ENCODE measurements around the gene PAFAH1B1. TPM values are rescaled to one million over a fixed set of nuclear protein-coding genes. Genes with fewer than 3 reads are reported as not detected.

PAFAH1B1 gene
- total RNA-seq, 1 experiment from 2014 or later = 210 TPM

DNA sequence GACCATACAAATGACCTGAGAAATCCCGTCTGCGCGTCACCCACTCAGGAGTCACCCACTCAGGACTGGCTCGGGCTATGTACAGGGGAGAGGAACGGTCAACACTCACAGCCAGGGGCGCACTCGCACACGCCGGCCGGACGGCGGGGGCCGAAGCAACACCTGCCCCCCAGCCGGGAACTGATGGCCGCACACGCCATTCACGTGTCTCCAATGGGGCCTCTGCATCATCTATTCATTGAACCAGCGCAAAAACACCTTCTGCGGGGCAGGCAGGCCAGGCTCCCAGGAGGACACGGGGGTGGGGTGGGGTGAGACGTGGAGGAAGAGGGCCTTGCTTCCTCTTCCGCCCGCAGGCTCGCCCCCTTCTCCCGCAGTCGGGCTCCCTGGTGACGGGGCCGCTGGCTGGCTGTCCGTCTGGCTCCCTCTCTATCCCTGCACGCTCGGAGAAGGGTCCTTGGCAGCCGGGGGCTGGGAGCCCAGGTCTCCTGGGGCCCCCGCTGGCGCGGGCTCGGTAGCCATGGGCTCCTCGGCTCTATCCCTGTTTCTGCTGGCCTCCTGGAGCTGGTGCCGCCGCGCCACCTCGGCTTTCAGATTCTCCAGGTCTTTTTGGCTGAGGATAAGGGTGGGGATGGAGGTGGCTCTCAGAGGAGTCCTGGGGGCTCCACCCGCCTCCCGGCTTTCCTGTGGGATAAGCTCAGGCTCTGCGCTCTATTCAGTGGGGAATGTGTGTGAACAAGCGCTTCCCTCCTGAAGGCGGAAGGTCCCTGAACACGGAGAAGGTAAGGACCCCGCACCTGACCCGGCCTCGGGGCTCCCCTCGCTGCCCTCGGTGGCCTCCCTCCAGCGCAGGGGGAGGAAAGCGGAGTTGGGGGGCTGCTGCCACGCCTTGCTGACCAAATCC lies 97.0 kb downstream of the PAFAH1B1 start:
- Histone ChIP-seq H3K9me3 (ENCODE audit: low read depth, low read length, poor library complexity, severe bottlenecking) (no peaks in the 10 kb centered on the region), H3K36me3 (ENCODE audit: insufficient read depth, low read length, poor library complexity, severe bottlenecking) (peaks cover 41% of the 10 kb centered on the region), H3K27ac (ENCODE audit: low read depth, low read length, poor library complexity, severe bottlenecking) (no peak overlapping the region), H3K27me3 (replicated peaks; ENCODE audit: insufficient read depth, low read depth, low read length, poor library complexity) (no peaks in the 10 kb centered on the region), H3K4me1 (ENCODE audit: insufficient read depth, low read length, poor library complexity, severe bottlenecking) (no peaks in the 10 kb centered on the region), H3K4me3 (ENCODE audit: low read depth, low read length, poor library complexity, severe bottlenecking) (no peak overlapping the region)
- no peak for DNase-seq (ENCODE audit: low spot score)
- TF ChIP-seq, protein P1, sequence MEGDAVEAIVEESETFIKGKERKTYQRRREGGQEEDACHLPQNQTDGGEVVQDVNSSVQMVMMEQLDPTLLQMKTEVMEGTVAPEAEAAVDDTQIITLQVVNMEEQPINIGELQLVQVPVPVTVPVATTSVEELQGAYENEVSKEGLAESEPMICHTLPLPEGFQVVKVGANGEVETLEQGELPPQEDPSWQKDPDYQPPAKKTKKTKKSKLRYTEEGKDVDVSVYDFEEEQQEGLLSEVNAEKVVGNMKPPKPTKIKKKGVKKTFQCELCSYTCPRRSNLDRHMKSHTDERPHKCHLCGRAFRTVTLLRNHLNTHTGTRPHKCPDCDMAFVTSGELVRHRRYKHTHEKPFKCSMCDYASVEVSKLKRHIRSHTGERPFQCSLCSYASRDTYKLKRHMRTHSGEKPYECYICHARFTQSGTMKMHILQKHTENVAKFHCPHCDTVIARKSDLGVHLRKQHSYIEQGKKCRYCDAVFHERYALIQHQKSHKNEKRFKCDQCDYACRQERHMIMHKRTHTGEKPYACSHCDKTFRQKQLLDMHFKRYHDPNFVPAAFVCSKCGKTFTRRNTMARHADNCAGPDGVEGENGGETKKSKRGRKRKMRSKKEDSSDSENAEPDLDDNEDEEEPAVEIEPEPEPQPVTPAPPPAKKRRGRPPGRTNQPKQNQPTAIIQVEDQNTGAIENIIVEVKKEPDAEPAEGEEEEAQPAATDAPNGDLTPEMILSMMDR (conservative IDR thresholded peaks at IDR 0.05; ENCODE audit: low read depth, low read length) = no peak
- no peak for TF ChIP-seq EZH2 (IDR thresholded peaks at IDR 0.05; ENCODE audit: borderline replicate concordance, low read depth, low read length, poor library complexity, severe bottlenecking)
- intact Hi-C loops (cut with micrococcal nuclease; ENCODE audit: unreplicated experiment) = no loop called here
- CTCF ChIA-PET = no interaction called here
- POLR2A ChIA-PET (ENCODE audit: low non-redundant PET) = no interaction called here
- BruUV-seq (replicated peaks) = no TSS peak

DNA sequence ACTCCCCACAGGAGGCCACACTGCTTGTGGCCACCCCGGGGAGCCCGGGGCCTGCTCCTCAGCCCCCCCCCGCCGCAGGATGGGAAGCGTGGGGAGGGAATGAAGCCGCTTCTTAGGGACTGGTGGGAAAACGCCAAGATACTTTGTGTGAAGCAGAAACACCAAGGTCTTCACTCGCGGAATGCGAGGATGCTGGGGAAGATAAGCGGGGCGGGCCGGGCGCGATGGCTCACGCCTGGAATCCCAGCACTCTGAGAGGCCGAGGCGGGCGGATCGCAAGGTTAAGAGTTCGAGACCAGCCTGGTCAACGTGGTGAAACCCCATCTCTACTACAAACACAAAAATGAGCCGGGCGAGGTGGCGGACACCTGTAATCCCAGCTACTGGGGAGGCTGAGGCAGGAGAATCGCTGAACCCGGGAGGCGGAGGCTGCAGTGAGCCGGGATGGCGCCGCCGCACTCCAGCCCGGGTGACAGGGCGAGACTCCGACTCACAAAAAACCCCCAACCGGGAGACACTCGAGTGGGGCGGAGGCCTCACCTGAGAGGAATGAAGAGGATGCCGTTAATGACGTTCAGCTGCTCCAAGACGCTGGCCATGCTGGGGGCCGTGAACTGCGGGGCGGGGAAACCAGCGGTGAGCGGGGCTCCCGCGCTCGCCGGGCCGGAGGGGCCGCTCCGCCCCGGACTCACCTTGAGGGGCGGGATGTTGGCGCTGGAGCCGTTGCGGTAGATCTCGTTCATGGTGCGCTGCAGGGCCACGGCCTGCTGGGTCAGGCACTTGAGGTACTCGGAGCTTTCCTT lies 97.8 kb downstream of the PAFAH1B1 start:
- intact Hi-C loops (cut with micrococcal nuclease; ENCODE audit: unreplicated experiment) = no loop called here
- DNase-seq (ENCODE audit: low spot score) = no peak
- CTCF ChIA-PET = no interaction called here
- Histone ChIP-seq H3K9me3 (ENCODE audit: low read depth, low read length, poor library complexity, severe bottlenecking) (no peaks in the 10 kb centered on the region), H3K27me3 (replicated peaks; ENCODE audit: insufficient read depth, low read depth, low read length, poor library complexity) (no peaks in the 10 kb centered on the region), H3K4me3 (ENCODE audit: low read depth, low read length, poor library complexity, severe bottlenecking) (no peak overlapping the region), H3K36me3 (ENCODE audit: insufficient read depth, low read length, poor library complexity, severe bottlenecking) (peaks cover 48% of the 10 kb centered on the region), H3K27ac (ENCODE audit: low read depth, low read length, poor library complexity, severe bottlenecking) (no peak overlapping the region), H3K4me1 (ENCODE audit: insufficient read depth, low read length, poor library complexity, severe bottlenecking) (no peaks in the 10 kb centered on the region)
- POLR2A ChIA-PET (ENCODE audit: low non-redundant PET) = no interaction called here
- TF ChIP-seq EZH2 (IDR thresholded peaks at IDR 0.05; ENCODE audit: borderline replicate concordance, low read depth, low read length, poor library complexity, severe bottlenecking) = no peak
- TF ChIP-seq, protein P1 (conservative IDR thresholded peaks at IDR 0.05; ENCODE audit: low read depth, low read length) = no peak
- no TSS peak for BruUV-seq (replicated peaks)

DNA sequence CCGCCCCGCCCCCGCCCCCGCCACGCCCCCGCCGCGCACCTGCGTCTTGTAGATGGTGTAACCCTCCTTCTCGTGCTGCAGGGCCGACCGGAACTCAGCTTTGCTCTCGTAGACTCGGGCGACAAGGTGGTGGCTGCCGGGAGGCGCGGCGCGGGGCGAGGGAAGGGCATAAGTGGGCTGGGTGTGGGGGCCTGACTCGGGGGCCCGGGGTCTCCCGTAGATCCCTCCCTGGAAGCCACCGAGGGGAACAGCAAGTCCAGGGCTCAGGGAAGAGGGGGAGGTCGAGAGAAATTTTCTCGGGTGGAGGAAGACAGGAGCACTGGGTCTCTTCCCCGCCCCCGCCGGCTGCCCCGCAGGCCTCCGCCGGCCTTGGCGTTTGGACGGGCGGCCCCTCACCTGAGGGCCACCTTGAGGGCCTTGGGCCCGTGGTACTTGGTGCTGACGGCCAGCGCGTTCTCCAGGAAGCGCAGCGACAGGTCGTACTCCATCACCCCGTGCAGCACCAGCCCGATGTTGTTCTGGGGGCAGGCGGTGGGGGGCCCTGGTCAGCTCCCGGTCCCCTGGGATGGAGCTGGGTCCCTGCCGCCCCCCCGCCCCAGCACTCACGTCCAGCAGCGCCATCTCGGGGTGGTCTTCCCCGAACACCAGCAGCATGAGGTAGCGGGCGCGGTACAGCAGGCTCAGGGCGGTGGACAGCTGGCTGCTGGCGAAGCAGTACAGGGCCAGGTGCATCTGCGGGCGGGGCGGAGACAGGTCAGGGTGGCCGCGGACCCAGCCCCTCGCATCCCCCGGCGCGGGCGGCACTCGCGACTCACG lies 98.7 kb downstream of the PAFAH1B1 start:
- CTCF ChIA-PET = no interaction called here

More for the DNA sequence above, 98.7 kb downstream of the PAFAH1B1 start:
- no peak for DNase-seq (ENCODE audit: low spot score)
- POLR2A ChIA-PET (ENCODE audit: low non-redundant PET) = no interaction called here
- no peaks in the 10 kb centered on the region for H3K4me1 ChIP-seq (ENCODE audit: insufficient read depth, low read length, poor library complexity, severe bottlenecking)
- no peak overlapping the region for H3K27ac ChIP-seq (ENCODE audit: low read depth, low read length, poor library complexity, severe bottlenecking)
- no TSS peak for BruUV-seq (replicated peaks)
- H3K9me3 ChIP-seq (ENCODE audit: low read depth, low read length, poor library complexity, severe bottlenecking) = no peaks in the 10 kb centered on the region
- H3K27me3 ChIP-seq (replicated peaks; ENCODE audit: insufficient read depth, low read depth, low read length, poor library complexity) = no peaks in the 10 kb centered on the region
- no peak overlapping the region for H3K4me3 ChIP-seq (ENCODE audit: low read depth, low read length, poor library complexity, severe bottlenecking)
- TF ChIP-seq, protein P1 (conservative IDR thresholded peaks at IDR 0.05; ENCODE audit: low read depth, low read length) = no peak
- no peak for TF ChIP-seq EZH2 (IDR thresholded peaks at IDR 0.05; ENCODE audit: borderline replicate concordance, low read depth, low read length, poor library complexity, severe bottlenecking)
- intact Hi-C loops (cut with micrococcal nuclease; ENCODE audit: unreplicated experiment) = no loop called here
- peaks cover 55% of the 10 kb centered on the region for H3K36me3 ChIP-seq (ENCODE audit: insufficient read depth, low read length, poor library complexity, severe bottlenecking)

Measured in A673 (cell line).